ENCODE data around the gene KRTAP4-8.
"Not testable (repeated sequence)": the region's sequence is repeated elsewhere in the genome, so short reads cannot be mapped to it uniquely, and the experiment has no call there.

KRTAP4-8 gene

GRCh38 chr17:41098042-41098441 lies at the start of gene KRTAP4-8:
Gene KRTAP4-8 (minus strand): TSS chr17:41098142. CDS start chr17:41098084, 58 bp downstream.
- no peak for DNase-seq

- no peak for DNase-seq
Measured at GRCh38 chr17:41145261-41145660, 47.3 kb upstream of the KRTAP4-8 start.

GRCh38 chr17:41144846-41145245 lies 46.9 kb upstream of the KRTAP4-8 start:
- DNase-seq: no peak

DNA sequence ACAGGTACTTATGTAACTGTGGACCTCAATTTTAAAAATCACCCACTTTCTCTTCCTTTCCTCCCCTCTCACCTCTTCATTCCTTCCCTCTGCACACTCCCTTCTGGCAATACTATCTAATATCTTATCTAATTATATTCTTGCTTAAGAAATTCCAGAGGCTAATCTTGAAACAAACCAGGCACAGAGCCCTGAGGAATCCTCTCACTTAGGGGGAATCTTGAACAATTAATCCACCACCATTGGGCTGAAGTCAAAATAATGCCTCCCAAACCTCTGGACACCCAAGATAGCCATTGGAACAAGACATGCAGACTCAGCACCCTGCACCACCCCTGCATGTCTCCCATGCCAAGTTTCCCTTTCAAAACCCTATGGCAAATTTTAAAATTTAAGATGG lies 43.4 kb upstream of the KRTAP4-8 start:
- no peak for DNase-seq

GRCh38 chr17:41140360-41141131 lies 42.6 kb upstream of the KRTAP4-8 start, which contains the start of gene KRTAP4-6:
Gene KRTAP4-6 (minus strand): TSS chr17:41140544. CDS start chr17:41140487, 57 bp downstream.
- no peak for DNase-seq

GRCh38 chr17:41139865-41140264 lies 41.9 kb upstream of the KRTAP4-8 start:
- DNase-seq: not testable (repeated sequence)

DNA sequence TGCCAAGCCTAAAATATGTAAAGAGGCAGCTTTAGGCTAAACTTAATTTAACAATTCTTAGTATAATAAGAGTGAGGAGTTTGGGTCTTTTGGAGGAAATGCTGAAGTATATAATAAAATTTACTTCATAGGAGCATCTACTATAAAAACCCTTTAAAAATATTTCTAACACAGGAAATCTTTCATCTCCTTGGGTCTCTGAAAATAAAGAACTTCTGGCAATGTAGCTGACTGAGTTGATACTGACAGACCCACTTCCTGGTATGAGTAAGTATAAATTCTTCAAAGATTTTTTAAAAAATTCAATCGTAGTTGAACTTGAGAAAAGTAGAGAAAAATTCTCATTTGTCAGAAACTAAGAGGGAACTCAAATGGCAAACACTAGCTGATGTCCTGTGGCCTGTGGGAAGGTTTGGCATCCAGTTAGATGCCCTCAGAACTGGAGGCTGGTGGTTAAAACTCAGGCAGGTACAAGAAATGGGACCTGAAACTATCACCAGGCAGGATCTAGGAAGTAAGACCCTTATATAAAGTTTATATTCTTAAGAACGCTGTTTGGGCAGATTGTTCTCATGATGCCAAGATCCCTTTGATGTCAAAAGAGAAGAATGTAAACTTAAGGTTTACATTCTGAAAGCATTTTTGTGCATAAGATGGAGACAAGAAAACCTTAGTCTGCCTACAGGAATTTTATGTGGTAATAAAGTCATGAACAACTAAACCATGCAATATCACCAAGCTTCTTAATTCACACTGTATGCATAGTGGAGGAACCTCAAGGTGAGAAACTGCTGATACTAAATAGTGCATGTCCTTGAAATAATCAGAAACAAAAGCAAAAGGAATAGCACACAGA lies 36.2 kb upstream of the KRTAP4-8 start:
- DNase-seq: no peak

- DNase-seq: no peak
Measured at GRCh38 chr17:41131979-41132378, 34.0 kb upstream of the KRTAP4-8 start.

DNA sequence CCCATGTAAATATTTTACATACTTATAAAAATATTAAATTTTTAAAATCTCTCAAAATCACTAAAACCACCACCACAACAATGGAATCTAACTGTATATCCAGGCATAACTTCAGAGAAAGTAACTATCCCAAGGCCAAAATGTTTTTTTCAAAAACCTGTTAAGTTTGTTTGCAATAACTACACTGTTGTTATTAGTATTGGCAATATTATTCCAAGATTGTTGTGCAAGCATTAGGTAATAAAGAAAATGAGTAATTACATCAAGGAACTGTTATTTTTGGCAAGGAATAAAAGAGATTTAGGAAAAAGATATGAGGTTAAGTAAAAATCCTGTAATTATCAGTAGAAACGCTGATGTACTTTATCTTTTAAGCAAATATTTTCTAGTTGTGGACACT lies 29.4 kb upstream of the KRTAP4-8 start:
- no peak for DNase-seq

GRCh38 chr17:41126412-41126811 lies 28.5 kb upstream of the KRTAP4-8 start:
- no peak for DNase-seq

DNA sequence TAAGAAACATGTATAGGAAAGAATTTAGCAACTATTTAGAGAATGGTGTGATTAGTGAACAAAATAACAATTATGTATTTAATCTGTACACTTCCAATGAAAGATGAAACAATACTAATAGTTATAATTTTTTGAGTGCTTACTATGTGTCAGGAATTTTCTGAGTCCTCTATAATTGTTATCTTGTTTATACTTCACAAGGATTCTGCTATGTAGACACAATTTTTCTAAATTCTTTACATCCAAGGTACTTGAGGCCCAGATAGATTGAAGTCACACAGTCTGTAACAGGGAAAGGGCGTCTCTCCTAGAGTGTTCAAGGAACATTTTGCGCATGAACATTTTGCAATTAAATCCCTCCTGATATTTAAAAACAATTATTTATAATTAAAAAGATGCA lies 27.1 kb upstream of the KRTAP4-8 start:
- DNase-seq: no peak

DNA sequence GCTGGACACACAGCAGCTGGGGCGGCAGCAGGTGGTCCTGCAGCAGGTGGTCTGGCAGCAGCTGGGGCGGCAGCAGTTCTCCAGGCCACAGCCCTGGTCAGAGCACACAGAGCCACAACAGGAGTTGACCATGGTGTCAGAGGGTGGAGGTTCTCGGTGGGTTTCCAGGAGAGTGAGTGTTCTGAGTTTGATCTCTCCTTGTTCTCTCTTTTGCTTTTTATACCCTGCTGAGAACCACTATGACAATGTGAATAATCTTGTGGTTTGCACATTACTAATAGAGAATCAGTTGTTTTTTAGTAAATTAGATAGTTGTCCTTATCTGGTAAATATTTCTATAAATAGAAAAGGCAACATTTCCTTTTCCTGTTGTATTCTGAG lies 26.0 kb upstream of the KRTAP4-8 start, which contains the start of gene KRTAP4-12:
TSS of gene KRTAP4-12 (minus strand) at position 192 of the 381 bp plus-strand sequence. CDS start at position 132, 60 bp downstream.
- not testable (repeated sequence) for DNase-seq

GRCh38 chr17:41123292-41123990 lies 25.5 kb upstream of the KRTAP4-8 start:
- not testable (repeated sequence) for DNase-seq

GRCh38 chr17:41121742-41122141 lies 23.8 kb upstream of the KRTAP4-8 start:
- DNase-seq: no peak

DNA sequence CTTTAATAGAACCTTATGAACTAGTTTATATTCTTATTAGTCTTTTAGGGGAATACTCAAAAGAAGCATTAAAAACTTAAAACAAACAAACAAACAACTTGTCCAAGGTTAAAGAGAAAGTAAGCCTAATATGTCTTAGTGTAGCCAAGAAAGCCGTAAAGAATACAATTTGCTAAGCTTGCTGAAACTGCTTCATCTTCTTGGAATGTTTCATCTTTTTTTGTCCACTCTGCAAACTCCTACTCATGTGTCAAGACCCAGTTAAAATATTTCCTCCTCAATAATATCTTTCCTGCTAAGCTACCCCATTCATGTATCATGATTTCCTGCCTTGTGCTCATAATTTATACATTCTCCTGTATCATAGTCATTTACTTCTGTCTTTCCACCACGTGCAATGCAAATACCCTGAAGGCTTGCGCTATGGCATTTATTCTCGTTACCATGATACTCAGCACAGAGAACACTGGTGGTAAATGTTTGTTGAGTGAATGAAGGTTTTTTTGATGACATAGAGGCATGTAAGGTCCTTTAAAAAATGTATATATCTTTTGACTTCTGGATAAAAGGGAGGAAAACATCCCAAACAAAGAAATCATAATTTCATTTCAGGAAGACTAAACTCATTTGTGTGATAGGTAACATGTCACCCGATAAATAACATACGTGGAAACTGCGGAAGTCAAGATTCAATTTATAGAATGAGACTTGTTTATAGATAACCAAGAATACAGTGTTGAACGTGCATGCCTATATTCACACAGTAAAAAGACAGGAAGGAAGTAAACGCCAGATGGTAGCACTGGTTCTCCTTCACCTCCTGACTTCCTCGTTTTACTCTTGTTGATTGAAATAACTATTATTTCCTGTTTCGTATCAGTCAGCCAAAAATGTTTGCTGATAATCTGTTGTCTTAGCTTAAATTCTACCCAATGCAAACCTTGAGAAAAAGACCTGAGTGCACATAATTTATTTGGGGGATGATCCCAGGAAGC lies 22.1 kb upstream of the KRTAP4-8 start:
- not testable (repeated sequence) for DNase-seq

- DNase-seq: no peak
Measured at GRCh38 chr17:41118721-41119120, 20.8 kb upstream of the KRTAP4-8 start.

GRCh38 chr17:41117846-41118386 lies 20.0 kb upstream of the KRTAP4-8 start, which contains the start of gene KRTAP4-11:
Gene KRTAP4-11 (minus strand): TSS chr17:41118373. CDS start chr17:41118315, 58 bp downstream.
- not testable (repeated sequence) for DNase-seq

DNA sequence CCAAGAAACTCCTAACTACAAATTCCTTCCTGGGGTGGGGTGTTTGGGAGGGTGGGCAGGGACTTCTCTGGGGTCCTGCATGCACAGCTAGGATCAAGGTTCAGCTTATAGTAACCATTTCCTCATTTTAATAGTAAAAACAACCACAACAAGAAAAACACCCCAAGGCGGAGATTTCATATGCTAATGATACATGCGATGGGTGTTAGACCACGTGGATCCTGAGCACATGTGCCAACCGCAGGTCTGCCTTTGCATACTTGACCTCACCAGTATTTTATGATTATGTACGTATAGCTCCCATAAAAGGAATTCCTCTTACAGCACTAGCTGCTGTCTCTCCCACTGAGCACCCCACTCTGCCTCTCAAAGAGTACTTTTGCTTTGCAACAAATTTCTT lies 18.4 kb upstream of the KRTAP4-8 start:
- no peak for DNase-seq

DNA sequence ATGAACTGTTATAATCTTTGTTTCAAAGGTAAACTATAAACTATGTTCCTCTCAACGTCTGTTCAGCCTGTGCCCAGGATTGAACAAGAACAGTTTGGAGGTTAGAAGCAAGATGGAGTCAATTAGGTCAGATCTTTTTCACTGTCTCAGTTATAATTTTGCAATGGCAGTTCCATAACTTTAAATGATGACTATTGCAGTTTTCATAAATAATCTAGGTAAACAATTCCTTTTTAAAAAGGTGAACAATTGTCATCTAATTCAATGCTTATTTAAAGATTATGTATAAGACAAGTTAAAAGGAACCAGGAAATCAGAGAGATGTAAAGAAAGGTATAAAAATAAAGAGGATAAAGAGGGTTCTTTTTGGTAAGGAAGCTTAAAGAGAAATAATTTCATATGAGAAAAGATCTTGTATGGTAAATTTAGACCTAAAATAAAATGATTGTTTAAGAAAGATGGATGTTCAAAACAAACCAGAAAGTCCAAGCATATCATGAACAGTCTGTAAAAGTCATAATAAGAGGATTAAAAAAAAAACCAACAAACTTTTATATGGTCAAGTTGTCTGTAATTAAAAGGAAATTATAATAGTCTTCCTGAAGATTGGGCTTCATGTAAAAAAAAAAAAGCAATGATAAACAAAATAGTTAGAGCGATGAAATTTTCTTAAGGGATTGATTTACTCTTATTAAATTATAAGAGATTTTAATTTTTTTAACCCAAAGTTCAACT lies 13.4 kb upstream of the KRTAP4-8 start:
- no peak for DNase-seq

DNA sequence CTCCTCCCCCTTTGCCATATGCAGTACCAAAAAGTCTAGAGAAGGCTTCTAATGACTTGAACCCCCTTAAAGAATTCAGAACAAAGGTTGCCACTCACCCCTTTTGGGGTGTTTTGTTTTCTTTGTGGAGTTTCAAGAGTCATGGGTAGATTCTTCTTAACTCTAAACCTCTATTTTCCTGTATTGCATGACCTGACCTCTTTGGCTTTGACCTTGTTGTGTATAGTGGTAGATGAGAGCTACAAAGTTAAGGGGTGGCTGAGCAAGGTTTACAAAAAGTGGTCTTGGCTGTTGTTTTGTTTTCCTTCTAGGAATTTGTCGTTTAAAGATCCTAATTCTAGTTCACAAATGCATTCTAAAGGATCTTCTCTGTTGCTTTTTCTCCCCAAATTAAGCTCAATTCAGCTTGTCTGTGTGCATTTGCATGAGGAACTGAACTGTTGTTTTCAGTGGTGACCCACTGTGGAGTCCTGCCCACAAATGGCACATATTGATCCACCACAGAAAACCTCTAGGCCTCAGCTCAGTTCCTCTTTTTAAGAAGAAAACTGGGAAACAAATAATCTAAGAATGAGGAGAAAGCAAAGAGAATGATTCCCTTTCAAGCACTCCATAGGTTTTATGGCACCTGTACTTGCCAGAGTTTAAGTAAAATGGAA lies 10.9 kb upstream of the KRTAP4-8 start:
- not testable (repeated sequence) for DNase-seq
